HepG2 (cell line): ENCODE results near the gene PTPN12. TPM values are rescaled to one million over a fixed set of nuclear protein-coding genes. Genes with fewer than 3 reads are reported as not detected.

Experiments
- ATAC-seq: fragments of 200-7000 bp; cut with Tn5 transposase; 3 replicates; pipeline ENCODE4 v1.9.1; 2020; ENCODE audit warnings: mild to moderate bottlenecking, moderate library complexity
- BruUV-seq: library from RNA; stranded (reverse); fragments of 400-500 nt; replicated peaks from 2 replicates; lab custom pipeline; 2021; lab: Mats Ljungman, UMichigan
- CTCF ChIA-PET: fragments of 300-600 bp; formaldehyde crosslinking; extraction: SDS; loops from one replicate; lab custom pipeline; 2021; ENCODE audit warnings: low total read pairs, inconsistent platforms, low intra/inter-chr PET ratio; lab: Yijun Ruan, JAX
- POLR2A ChIA-PET: fragments of 350-600 bp; sonication (Branson Sonifier 250); formaldehyde crosslinking; loops from one replicate; lab custom pipeline; 2020; ENCODE audit warnings: antibody characterized with exemption, inconsistent platforms; lab: Yijun Ruan, JAX
- DNase-seq: peaks from one replicate; pipeline ENCODE4 v3.0.0-alpha.2; 2015; ENCODE audit warnings: low spot score
- FAIRE-seq: peaks from 3 replicates; lab custom pipeline; 2011; peaks lifted over from hg19 to GRCh38; lab: Jason Lieb, UNC
- H2AFZ ChIP-seq: one replicate; pipeline ENCODE4 v1.6.1; 2011; ENCODE audit warnings: low read length, inconsistent platforms
- H3K27ac ChIP-seq: fragments of 300-600 bp; 3 replicates; pipeline ENCODE4 v1.8.0; 2011; ENCODE audit warnings: mixed run types, mild to moderate bottlenecking, mixed read lengths, low read length, inconsistent platforms; ENCODE audit not compliant: insufficient read depth; ENCODE audit errors: extremely low read length
- H3K27me3 ChIP-seq, 2 experiments: fragments of 200-600 bp in 1 of 2; 2 replicates in 1 of 2; 3 replicates in 1 of 2; pipeline versions ENCODE4 v1.6.0 to v1.8.0; 2011; ENCODE audit warnings: low read length in 2 of 2, mild to moderate bottlenecking in 2 of 2, moderate library complexity in 2 of 2, inconsistent platforms in 1 of 2; ENCODE audit not compliant: insufficient read depth in 2 of 2, control insufficient read depth in 1 of 2
- H3K36me3 ChIP-seq, 2 experiments: fragments of 200-600 bp in 1 of 2; replicated peaks in 1 of 2; 2 replicates in 1 of 2; 3 replicates in 1 of 2; pipeline versions ENCODE4 v1.5.1 to v1.8.0; 2011; ENCODE audit warnings: low read length in 2 of 2, inconsistent platforms in 1 of 2; ENCODE audit not compliant: insufficient read depth in 2 of 2, control insufficient read depth in 1 of 2
- H3K4me1 ChIP-seq: 2 replicates; pipeline ENCODE4 v1.5.1; 2012; ENCODE audit warnings: low read length, inconsistent platforms; ENCODE audit not compliant: insufficient read depth
- H3K4me2 ChIP-seq: 2 replicates; pipeline ENCODE4 v1.6.0; 2011; ENCODE audit warnings: low read depth, low read length, inconsistent platforms
- H3K4me3 ChIP-seq, 3 experiments: fragments of 200-600 bp in 1 of 3; sonication (generic), shearing (Covaris generic) in 1 of 3; replicated peaks in 1 of 3; 2 replicates each; pipeline ENCODE4 v1.5.1; 2011 to 2016; ENCODE audit warnings: low read length in 3 of 3, inconsistent platforms in 2 of 3, low read depth in 2 of 3, mild to moderate bottlenecking in 2 of 3, control low read depth in 1 of 3, mixed read lengths in 1 of 3; ENCODE audit not compliant: insufficient read depth in 1 of 3
- H3K79me2 ChIP-seq: one replicate; pipeline ENCODE4 v1.6.1; 2011; ENCODE audit warnings: low read length, inconsistent platforms; ENCODE audit not compliant: insufficient read depth
- H3K9ac ChIP-seq: 2 replicates; pipeline ENCODE4 v1.6.0; 2011; ENCODE audit warnings: mild to moderate bottlenecking, low read depth, low read length, inconsistent platforms; ENCODE audit not compliant: insufficient read depth
- H3K9me3 ChIP-seq: 2 replicates; pipeline ENCODE4 v1.5.1; 2012; ENCODE audit warnings: mild to moderate bottlenecking, low read length
- H4K20me1 ChIP-seq: 2 replicates; pipeline ENCODE4 v1.6.0; 2011; ENCODE audit warnings: inconsistent platforms, mild to moderate bottlenecking, low read length, moderate library complexity; ENCODE audit not compliant: insufficient read depth
- HNF1B ChIP-seq: sonication (generic); formaldehyde crosslinking; IDR thresholded peaks from 2 replicates; pipeline ENCODE4 v1.5.1; 2020; ENCODE audit warnings: mild to moderate bottlenecking, moderate library complexity, missing genetic modification reagents
- SP5 ChIP-seq: IDR thresholded peaks from 2 replicates; pipeline ENCODE4 v1.6.1; 2016; ENCODE audit warnings: low read depth, borderline replicate concordance
- TAF15 ChIP-seq: fragments of 200-400 bp; formaldehyde crosslinking; IDR thresholded peaks from one replicate; pipeline ENCODE4 v1.6.1; 2018; ENCODE audit warnings: mild to moderate bottlenecking, low read depth, low read length; ENCODE audit not compliant: poor library complexity, severe bottlenecking
- ZNF501 ChIP-seq: sonication (generic); formaldehyde crosslinking; IDR thresholded peaks from 2 replicates; pipeline ENCODE4 v1.5.1; 2020; ENCODE audit warnings: mild to moderate bottlenecking, moderate library complexity, missing genetic modification reagents
- ZNF577 ChIP-seq: sonication (generic); formaldehyde crosslinking; IDR thresholded peaks from 2 replicates; pipeline ENCODE4 v1.4.0; 2020; ENCODE audit warnings: mild to moderate bottlenecking, low read depth, missing genetic modification reagents, borderline replicate concordance
- ZNF777 ChIP-seq: sonication (generic); formaldehyde crosslinking; IDR thresholded peaks from 2 replicates; pipeline ENCODE4 v1.4.0; 2020; ENCODE audit warnings: missing genetic modification reagents
- WGBS: methylation state at CpG from one replicate; pipeline ENCODE4 v1.1.6; 2017; ENCODE audit warnings: low lambda C conversion rate; 5-methylcytosine and 5-hydroxymethylcytosine counted together
- in situ Hi-C: cut with HindIII; loops from 2 replicates; pipeline ENCODE4 v1.10.0; 2017; ENCODE audit warnings: low pct_unique_long_range_greater_than_20kb; ENCODE audit not compliant: extremely low pct_ligation_motif_present
- intact Hi-C: fragments of 100-400 bp; cut with micrococcal nuclease; formaldehyde crosslinking; loops from one replicate; pipeline ENCODE4 v1.10.0; 2022; ENCODE audit not compliant: unreplicated experiment
- polyA plus RNA-seq, 8 experiments: library from polyadenylated mRNA; depleted of rRNA in 3 of 8; stranded (reverse) in 7 of 8; unstranded in 1 of 8; fragments of >200 nt; fragmentation: Illumina TruSeq in 4 of 8; extraction: Trizol in 4 of 8; gene quantifications; 2 replicates each; pipeline versions ENCODE4 v1.2.1 to v1.2.3, GENCODE V29; 2011 to 2016; ENCODE audit warnings: low read depth in 4 of 8, missing spikeins in 1 of 8, mixed read lengths in 1 of 8; ENCODE audit not compliant: insufficient read depth in 1 of 8
- total RNA-seq, 5 experiments: library from RNA; depleted of rRNA; stranded (reverse); fragments of >200 nt; fragmentation: Illumina TruSeq; extraction: Trizol; gene quantifications; 2 replicates each; pipeline ENCODE4 v1.2.3, GENCODE V29; 2016; ENCODE audit warnings: low read depth in 1 of 5
- TF ChIP-seq, protein P1 (sequence below): sonication (generic); formaldehyde crosslinking; IDR thresholded peaks from 2 replicates; pipeline ENCODE4 v1.5.1; 2020; ENCODE audit warnings: missing genetic modification reagents, mild to moderate bottlenecking, borderline replicate concordance
- TF ChIP-seq, protein P2 (sequence below): sonication (generic); formaldehyde crosslinking; IDR thresholded peaks from one replicate; pipeline ENCODE4 v1.5.1; 2020; ENCODE audit warnings: mild to moderate bottlenecking, missing genetic modification reagents; ENCODE audit errors: not compliant biosample characterization

The PTPN12 gene
- total and polyA plus RNA-seq, 2 of the 13 experiments (the other 11 are each of a cell fraction or from before 2014, with no cell fraction given) = 22.9 to 56.8 TPM

- TF ChIP-seq, protein P1, sequence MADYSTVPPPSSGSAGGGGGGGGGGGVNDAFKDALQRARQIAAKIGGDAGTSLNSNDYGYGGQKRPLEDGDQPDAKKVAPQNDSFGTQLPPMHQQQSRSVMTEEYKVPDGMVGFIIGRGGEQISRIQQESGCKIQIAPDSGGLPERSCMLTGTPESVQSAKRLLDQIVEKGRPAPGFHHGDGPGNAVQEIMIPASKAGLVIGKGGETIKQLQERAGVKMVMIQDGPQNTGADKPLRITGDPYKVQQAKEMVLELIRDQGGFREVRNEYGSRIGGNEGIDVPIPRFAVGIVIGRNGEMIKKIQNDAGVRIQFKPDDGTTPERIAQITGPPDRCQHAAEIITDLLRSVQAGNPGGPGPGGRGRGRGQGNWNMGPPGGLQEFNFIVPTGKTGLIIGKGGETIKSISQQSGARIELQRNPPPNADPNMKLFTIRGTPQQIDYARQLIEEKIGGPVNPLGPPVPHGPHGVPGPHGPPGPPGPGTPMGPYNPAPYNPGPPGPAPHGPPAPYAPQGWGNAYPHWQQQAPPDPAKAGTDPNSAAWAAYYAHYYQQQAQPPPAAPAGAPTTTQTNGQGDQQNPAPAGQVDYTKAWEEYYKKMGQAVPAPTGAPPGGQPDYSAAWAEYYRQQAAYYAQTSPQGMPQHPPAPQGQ (CRISPR knock-in tag) = no peak
- no peak for TF ChIP-seq HNF1B
Measured at GRCh38 chr7:77561352-77561751, 24.3 kb downstream of the PTPN12 start (continued).

DNA sequence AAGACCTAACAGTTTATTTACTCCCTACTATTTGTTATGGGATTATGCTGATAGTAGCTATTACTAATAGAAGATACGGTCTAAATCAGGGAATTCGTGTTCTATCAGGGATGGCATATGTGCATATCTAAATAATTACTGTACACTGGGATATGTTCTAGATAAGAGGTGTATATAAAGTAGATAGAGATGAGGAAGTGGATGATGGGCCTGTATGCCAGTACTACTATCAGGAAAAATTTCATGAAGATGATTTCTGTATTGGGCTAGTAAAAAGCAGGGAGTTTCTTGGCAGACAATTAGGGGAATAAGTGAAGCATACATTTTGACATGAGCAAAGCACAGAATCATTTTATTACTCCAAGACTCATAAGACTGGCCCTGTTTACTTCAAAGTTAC is 26.2 kb downstream of the PTPN12 start:
- FAIRE-seq = no peak
- H3K79me2 ChIP-seq = peaks cover 94% of the 10 kb centered on the region
- CTCF ChIA-PET = no interaction called here
- TF ChIP-seq, protein P2, sequence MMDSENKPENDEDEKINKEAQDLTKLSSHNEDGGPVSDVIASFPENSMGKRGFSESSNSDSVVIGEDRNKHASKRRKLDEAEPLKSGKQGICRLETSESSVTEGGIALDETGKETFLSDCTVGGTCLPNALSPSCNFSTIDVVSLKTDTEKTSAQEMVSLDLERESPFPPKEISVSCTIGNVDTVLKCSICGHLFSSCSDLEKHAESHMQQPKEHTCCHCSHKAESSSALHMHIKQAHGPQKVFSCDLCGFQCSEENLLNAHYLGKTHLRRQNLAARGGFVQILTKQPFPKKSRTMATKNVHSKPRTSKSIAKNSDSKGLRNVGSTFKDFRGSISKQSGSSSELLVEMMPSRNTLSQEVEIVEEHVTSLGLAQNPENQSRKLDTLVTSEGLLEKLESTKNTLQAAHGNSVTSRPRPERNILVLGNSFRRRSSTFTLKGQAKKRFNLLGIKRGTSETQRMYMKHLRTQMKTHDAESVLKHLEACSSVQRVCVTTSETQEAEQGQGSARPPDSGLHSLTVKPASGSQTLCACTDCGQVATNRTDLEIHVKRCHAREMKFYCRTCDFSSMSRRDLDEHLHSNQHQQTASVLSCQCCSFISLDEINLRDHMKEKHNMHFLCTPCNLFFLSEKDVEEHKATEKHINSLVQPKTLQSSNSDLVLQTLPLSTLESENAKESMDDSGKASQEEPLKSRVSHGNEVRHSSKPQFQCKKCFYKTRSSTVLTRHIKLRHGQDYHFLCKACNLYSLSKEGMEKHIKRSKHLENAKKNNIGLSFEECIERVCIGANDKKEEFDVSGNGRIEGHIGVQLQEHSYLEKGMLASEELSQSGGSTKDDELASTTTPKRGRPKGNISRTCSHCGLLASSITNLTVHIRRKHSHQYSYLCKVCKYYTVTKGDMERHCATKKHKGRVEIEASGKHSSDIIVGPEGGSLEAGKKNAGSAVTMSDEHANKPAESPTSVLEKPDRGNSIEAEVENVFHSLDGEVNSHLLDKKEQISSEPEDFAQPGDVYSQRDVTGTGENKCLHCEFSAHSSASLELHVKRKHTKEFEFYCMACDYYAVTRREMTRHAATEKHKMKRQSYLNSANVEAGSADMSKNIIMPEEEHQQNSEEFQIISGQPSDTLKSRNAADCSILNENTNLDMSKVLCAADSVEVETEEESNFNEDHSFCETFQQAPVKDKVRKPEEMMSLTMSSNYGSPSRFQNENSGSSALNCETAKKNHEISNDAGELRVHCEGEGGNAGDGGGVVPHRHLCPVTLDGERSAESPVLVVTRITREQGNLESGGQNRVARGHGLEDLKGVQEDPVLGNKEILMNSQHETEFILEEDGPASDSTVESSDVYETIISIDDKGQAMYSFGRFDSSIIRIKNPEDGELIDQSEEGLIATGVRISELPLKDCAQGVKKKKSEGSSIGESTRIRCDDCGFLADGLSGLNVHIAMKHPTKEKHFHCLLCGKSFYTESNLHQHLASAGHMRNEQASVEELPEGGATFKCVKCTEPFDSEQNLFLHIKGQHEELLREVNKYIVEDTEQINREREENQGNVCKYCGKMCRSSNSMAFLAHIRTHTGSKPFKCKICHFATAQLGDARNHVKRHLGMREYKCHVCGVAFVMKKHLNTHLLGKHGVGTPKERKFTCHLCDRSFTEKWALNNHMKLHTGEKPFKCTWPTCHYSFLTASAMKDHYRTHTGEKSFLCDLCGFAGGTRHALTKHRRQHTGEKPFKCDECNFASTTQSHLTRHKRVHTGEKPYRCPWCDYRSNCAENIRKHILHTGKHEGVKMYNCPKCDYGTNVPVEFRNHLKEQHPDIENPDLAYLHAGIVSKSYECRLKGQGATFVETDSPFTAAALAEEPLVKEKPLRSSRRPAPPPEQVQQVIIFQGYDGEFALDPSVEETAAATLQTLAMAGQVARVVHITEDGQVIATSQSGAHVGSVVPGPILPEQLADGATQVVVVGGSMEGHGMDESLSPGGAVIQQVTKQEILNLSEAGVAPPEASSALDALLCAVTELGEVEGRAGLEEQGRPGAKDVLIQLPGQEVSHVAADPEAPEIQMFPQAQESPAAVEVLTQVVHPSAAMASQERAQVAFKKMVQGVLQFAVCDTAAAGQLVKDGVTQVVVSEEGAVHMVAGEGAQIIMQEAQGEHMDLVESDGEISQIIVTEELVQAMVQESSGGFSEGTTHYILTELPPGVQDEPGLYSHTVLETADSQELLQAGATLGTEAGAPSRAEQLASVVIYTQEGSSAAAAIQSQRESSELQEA (CRISPR knock-in tag) = no peak
- TF ChIP-seq ZNF577 (CRISPR knock-in tag) (no peak), TAF15 (no peak), SP5 (CRISPR knock-in tag) (no peak), ZNF501 (CRISPR knock-in tag) (no peak), ZNF777 (CRISPR knock-in tag) (no peak)

More for the DNA sequence above, 26.2 kb downstream of the PTPN12 start:
- BruUV-seq = no TSS peak
- Histone ChIP-seq H4K20me1 (peaks cover 61% of the 10 kb centered on the region), H2AFZ (no peak overlapping the region), H3K4me2 (no peak overlapping the region), H3K9me3 (no peaks in the 10 kb centered on the region), H3K27ac (no peak overlapping the region), H3K9ac (no peak overlapping the region), H3K36me3 (0 out of 5 replicates have a peak, but pooled peaks cover 0 to 1% of the 10 kb centered on the region in 2 experiments), H3K27me3 (no peaks in the 10 kb centered on the region), H3K4me1 (peaks cover 18% of the 10 kb centered on the region), H3K4me3 (no peak overlapping the region)
- ATAC-seq = no peak
- 96% methylated on average over 2 of the region's 2 CpGs for WGBS
- no peak for DNase-seq
- intact Hi-C loops (no loop called here), in situ Hi-C loops (no loop called here)
- POLR2A ChIA-PET = no interaction called here
